ENCODE data around the gene OR5B2.

Gene OR5B2

DNA sequence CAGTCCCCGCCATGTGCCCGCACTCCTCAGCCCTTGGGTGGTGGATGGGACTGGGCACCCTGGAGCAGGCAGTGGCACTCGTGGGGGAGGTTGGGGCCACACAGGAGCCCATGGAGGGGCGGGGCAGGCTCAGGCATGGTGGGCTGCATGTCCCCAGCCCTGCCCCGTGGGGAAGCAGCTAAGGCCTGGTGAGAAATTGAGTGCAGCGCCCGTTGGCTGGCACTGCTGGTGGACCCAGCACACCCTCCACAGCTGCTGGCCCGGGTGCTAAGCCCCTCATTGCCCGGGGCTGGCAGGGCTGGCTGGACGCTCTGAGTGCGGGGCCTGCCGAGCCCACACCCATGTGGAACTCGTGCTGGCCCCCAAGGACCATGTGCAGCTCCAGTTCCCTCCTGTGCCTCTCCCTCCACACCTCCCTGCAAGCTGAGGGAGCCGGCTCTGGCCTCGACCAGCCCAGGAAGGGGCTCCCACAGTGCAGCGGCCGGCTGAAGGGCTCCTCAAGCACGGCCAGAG lies 37.3 kb downstream of the OR5B2 start:
- Histone ChIP-seq H3K27ac (no peak overlapping the region), H3K27me3 (replicated peaks) (no peaks in the 10 kb centered on the region), H3K4me3 (ENCODE audit: low read depth, low read length) (no peak overlapping the region), H3K36me3 (replicated peaks) (no peaks in the 10 kb centered on the region)
- DNase-seq: no peak
- in situ Hi-C loops (cut with HindIII; ENCODE audit: low pct_ligation_motif_present, low sequenced_read_pairs): no loop called here
- TF ChIP-seq, protein P1, sequence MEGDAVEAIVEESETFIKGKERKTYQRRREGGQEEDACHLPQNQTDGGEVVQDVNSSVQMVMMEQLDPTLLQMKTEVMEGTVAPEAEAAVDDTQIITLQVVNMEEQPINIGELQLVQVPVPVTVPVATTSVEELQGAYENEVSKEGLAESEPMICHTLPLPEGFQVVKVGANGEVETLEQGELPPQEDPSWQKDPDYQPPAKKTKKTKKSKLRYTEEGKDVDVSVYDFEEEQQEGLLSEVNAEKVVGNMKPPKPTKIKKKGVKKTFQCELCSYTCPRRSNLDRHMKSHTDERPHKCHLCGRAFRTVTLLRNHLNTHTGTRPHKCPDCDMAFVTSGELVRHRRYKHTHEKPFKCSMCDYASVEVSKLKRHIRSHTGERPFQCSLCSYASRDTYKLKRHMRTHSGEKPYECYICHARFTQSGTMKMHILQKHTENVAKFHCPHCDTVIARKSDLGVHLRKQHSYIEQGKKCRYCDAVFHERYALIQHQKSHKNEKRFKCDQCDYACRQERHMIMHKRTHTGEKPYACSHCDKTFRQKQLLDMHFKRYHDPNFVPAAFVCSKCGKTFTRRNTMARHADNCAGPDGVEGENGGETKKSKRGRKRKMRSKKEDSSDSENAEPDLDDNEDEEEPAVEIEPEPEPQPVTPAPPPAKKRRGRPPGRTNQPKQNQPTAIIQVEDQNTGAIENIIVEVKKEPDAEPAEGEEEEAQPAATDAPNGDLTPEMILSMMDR (IDR thresholded peaks at IDR 0.05; ENCODE audit: low read depth, low read length, missing control alignments): no peak

Measured in brain microvascular endothelial cell (primary cell).